Natural killer cell (primary cell): ENCODE data around the gene CCDC78. TPM values are rescaled to one million over a fixed set of nuclear protein-coding genes. Genes with fewer than 3 reads are reported as not detected.

Experiments
- ATAC-seq, 3 donors: fragments of 150-1000 bp in 2 of 3; fragments of 200-7000 bp in 1 of 3; cut with Tn5 transposase; 1 replicate in 1 of 3; 2 replicates in 2 of 3; pipeline ENCODE4 v1.10.0; 2021; ENCODE audit warnings: mild to moderate bottlenecking in 2 of 3, moderate library complexity in 2 of 3
- DNase-seq, 2 donors: peaks; one replicate each; pipeline versions ENCODE4 v3.0.0 to v3.0.0-alpha.2; 2013 to 2021; ENCODE audit warnings: mixed read lengths in 1 of 2
- H3K27ac ChIP-seq: one replicate; pipeline ENCODE4 v1.5.1; 2013; ENCODE audit warnings: mild to moderate bottlenecking, low read length
- H3K27me3 ChIP-seq: one replicate; pipeline ENCODE4 v1.6.1; 2013; ENCODE audit warnings: low read length; ENCODE audit not compliant: control insufficient read depth, insufficient read depth
- H3K36me3 ChIP-seq: one replicate; pipeline ENCODE4 v1.6.1; 2013; ENCODE audit warnings: low read length; ENCODE audit not compliant: control insufficient read depth, insufficient read depth
- H3K4me1 ChIP-seq: one replicate; pipeline ENCODE4 v1.6.1; 2013; ENCODE audit warnings: low read length; ENCODE audit not compliant: control insufficient read depth, insufficient read depth
- H3K4me3 ChIP-seq: one replicate; pipeline ENCODE4 v1.5.1; 2013; ENCODE audit warnings: low read length
- H3K9me3 ChIP-seq: one replicate; pipeline ENCODE4 v1.6.1; 2013; ENCODE audit warnings: low read length; ENCODE audit not compliant: control insufficient read depth, insufficient read depth
- H3K27ac Mint-ChIP-seq, 2 donors: one replicate each; pipeline ENCODE4 v1.8.0; 2022; ENCODE audit warnings: mild to moderate bottlenecking in 2 of 2, mixed read lengths in 2 of 2, moderate library complexity in 1 of 2
- H3K27me3 Mint-ChIP-seq, 2 donors: one replicate each; pipeline ENCODE4 v1.8.0; 2022; ENCODE audit warnings: low read depth in 2 of 2, mixed read lengths in 2 of 2
- H3K36me3 Mint-ChIP-seq: one replicate; pipeline ENCODE4 v1.8.0; 2022; ENCODE audit warnings: mixed read lengths
- H3K4me1 Mint-ChIP-seq, 2 donors: one replicate each; pipeline ENCODE4 v1.8.0; 2022; ENCODE audit warnings: mixed read lengths in 2 of 2
- H3K4me3 Mint-ChIP-seq: one replicate; pipeline ENCODE4 v1.8.0; 2022; ENCODE audit warnings: mild to moderate bottlenecking, moderate library complexity, mixed read lengths
- H3K9me3 Mint-ChIP-seq, 2 donors: one replicate each; pipeline ENCODE4 v1.8.0; 2022; ENCODE audit warnings: mixed read lengths in 2 of 2
- WGBS: methylation state at CpG from one replicate; pipeline ENCODE4 v1.1.7; 2013; ENCODE audit warnings: missing lambda C conversion rate; ENCODE audit not compliant: insufficient coverage; 5-methylcytosine and 5-hydroxymethylcytosine counted together
- intact Hi-C: fragments of 100-400 bp; cut with micrococcal nuclease; formaldehyde crosslinking; loops from one replicate; pipeline ENCODE4 v1.14.2; 2022
- total RNA-seq, 4 donors: library from RNA; stranded (reverse); fragments of 120-200 nt in 1 of 4; gene quantifications; one replicate each; pipeline versions ENCODE4 v1.2.3 to v1.2.4, GENCODE V29; 2013 to 2022
- TF ChIP-seq, protein P1 (sequence below): fragments of 200-600 bp; IDR thresholded peaks from one replicate; pipeline ENCODE4 v1.8.0; 2022; ENCODE audit warnings: antibody characterized with exemption

The CCDC78 gene
- total RNA-seq, 3 donors from 2014 or later (not counting 1 experiment from before 2014, with no cell fraction given) = 6.2 to 10.0 (median 7.7) TPM

GRCh38 chr16:750485-750884 lies 24.2 kb upstream of the CCDC78 start:
- H3K4me1 Mint-ChIP-seq = no peaks in the 10 kb centered on the region
- H3K27me3 Mint-ChIP-seq = no peaks in the 10 kb centered on the region
- H3K4me3 Mint-ChIP-seq = no peak overlapping the region
- H3K36me3 Mint-ChIP-seq = no peaks in the 10 kb centered on the region
- H3K9me3 Mint-ChIP-seq = no peaks in the 10 kb centered on the region
- 90% methylated on average over 9 of the region's 9 CpGs for WGBS
- ATAC-seq (no peak), DNase-seq (no peak)
- no peak overlapping the region for H3K4me3 ChIP-seq
- no peak overlapping the region for H3K27ac Mint-ChIP-seq
- no peaks in the 10 kb centered on the region for H3K36me3 ChIP-seq
- no peaks in the 10 kb centered on the region for H3K4me1 ChIP-seq
- TF ChIP-seq, protein P1, sequence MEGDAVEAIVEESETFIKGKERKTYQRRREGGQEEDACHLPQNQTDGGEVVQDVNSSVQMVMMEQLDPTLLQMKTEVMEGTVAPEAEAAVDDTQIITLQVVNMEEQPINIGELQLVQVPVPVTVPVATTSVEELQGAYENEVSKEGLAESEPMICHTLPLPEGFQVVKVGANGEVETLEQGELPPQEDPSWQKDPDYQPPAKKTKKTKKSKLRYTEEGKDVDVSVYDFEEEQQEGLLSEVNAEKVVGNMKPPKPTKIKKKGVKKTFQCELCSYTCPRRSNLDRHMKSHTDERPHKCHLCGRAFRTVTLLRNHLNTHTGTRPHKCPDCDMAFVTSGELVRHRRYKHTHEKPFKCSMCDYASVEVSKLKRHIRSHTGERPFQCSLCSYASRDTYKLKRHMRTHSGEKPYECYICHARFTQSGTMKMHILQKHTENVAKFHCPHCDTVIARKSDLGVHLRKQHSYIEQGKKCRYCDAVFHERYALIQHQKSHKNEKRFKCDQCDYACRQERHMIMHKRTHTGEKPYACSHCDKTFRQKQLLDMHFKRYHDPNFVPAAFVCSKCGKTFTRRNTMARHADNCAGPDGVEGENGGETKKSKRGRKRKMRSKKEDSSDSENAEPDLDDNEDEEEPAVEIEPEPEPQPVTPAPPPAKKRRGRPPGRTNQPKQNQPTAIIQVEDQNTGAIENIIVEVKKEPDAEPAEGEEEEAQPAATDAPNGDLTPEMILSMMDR = no peak
- no peaks in the 10 kb centered on the region for H3K27me3 ChIP-seq
- H3K27ac ChIP-seq = no peak overlapping the region
- H3K9me3 ChIP-seq = no peaks in the 10 kb centered on the region
- intact Hi-C loops = no loop called here

GRCh38 chr16:749010-749409 lies 22.8 kb upstream of the CCDC78 start:
- intact Hi-C loops = no loop called here
- H3K27me3 ChIP-seq = no peaks in the 10 kb centered on the region
- no peaks in the 10 kb centered on the region for H3K27me3 Mint-ChIP-seq
- no peaks in the 10 kb centered on the region for H3K4me1 ChIP-seq
- H3K4me3 ChIP-seq = no peak overlapping the region
- H3K4me1 Mint-ChIP-seq = no peaks in the 10 kb centered on the region
- TF ChIP-seq, protein P1 = no peak
- no peak overlapping the region for H3K27ac ChIP-seq
- no peak overlapping the region for H3K4me3 Mint-ChIP-seq
- H3K27ac Mint-ChIP-seq = no peak overlapping the region
- DNase-seq = no peak
- H3K36me3 Mint-ChIP-seq = no peaks in the 10 kb centered on the region
- 70% methylated on average over 6 of the region's 6 CpGs for WGBS
- H3K36me3 ChIP-seq = no peaks in the 10 kb centered on the region
- H3K9me3 ChIP-seq = no peaks in the 10 kb centered on the region
- no peak for ATAC-seq
- H3K9me3 Mint-ChIP-seq = no peaks in the 10 kb centered on the region

DNA sequence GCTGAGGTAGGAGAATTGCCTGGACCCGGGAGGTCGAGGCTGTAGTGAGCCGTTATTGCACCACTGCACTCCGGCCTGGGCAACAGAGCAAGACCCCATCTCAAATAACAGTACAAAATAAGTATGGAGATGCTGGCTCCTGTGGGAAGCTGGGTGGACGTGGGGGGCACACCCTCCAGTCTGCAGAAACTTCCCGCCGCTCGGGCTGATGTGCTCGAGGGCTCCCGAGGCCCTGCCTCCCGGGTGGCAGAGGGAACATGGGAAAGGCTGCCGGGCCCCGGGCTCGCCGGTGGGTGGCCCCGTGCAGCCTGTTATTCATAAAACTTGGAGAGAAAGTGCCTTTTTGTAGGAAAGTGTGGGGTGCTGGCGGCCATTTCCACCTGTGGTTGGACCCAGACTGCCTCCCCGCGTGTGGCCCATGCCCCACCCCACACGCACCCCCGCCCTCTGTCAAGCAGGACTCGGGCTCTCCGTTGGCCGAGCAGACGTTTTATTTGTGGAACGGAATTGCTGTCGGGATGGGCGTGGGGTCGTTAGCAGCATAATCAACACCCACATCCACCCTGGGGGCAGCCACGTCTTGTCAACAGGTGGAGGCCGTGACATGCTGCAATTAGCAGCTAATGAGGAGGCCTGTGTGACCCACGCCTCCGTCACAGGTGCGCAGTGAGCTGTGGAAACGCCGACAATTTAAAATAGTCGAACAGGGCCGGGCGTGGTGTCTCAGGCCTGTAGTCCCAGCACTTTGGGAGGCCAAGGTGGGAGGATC lies 21.9 kb upstream of the CCDC78 start:
- Mint-ChIP-seq H3K4me1 (no peaks in the 10 kb centered on the region), H3K36me3 (no peaks in the 10 kb centered on the region), H3K4me3 (no peak overlapping the region), H3K27me3 (no peaks in the 10 kb centered on the region), H3K9me3 (no peaks in the 10 kb centered on the region), H3K27ac (no peak overlapping the region)
- ATAC-seq = no peak
- Histone ChIP-seq H3K9me3 (no peaks in the 10 kb centered on the region), H3K27ac (no peak overlapping the region), H3K4me1 (no peaks in the 10 kb centered on the region), H3K27me3 (no peaks in the 10 kb centered on the region), H3K36me3 (no peaks in the 10 kb centered on the region), H3K4me3 (no peak overlapping the region)
- TF ChIP-seq, protein P1 = no peak
- no peak for DNase-seq
- intact Hi-C loops = no loop called here
- 83% methylated on average over 39 of the region's 39 CpGs for WGBS

DNA sequence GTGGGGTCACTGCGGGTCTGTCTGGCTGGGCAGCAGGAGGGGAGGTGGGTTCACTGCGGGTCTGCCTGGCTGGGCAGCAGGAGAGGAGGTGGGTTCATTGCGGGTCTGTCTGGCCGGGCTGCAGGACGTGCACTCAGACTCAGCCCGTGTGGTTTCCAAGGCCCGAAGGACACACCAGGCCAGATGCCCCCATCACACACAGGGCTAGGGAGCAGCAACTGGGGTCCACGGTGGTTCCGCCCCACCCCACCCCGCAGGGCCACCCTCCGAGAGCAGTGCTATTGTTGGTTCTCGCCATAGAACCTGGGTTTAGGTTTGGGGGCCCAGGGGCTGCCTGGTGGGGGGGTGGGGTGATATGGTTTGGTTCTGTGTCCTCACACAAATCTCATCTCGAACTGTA lies 20.4 kb upstream of the CCDC78 start:
- Histone ChIP-seq H3K9me3 (no peaks in the 10 kb centered on the region), H3K36me3 (no peaks in the 10 kb centered on the region), H3K4me3 (no peak overlapping the region), H3K27me3 (no peaks in the 10 kb centered on the region), H3K4me1 (no peaks in the 10 kb centered on the region), H3K27ac (no peak overlapping the region)
- H3K27ac Mint-ChIP-seq = no peak overlapping the region
- TF ChIP-seq, protein P1 = no peak
- ATAC-seq (no peak), DNase-seq (no peak)
- 94% methylated on average over 13 of the region's 13 CpGs for WGBS
- H3K36me3 Mint-ChIP-seq = no peaks in the 10 kb centered on the region
- no peaks in the 10 kb centered on the region for H3K27me3 Mint-ChIP-seq
- H3K4me3 Mint-ChIP-seq = no peak overlapping the region
- no peaks in the 10 kb centered on the region for H3K9me3 Mint-ChIP-seq
- intact Hi-C loops = no loop called here
- no peaks in the 10 kb centered on the region for H3K4me1 Mint-ChIP-seq
